SHP77 (cell line): Measurements from ENCODE around the gene EMID1.

Experiments
- DNase-seq, 2 experiments: peaks; one replicate each; lab custom pipeline; 2025; lab: John Stamatoyannopoulos, UW

The EMID1 gene

GRCh38 chr22:29205594-29206371 is at the start of gene EMID1:
Gene EMID1, plus strand, starts transcription at chr22:29205896. Its CDS starts 143 bp downstream, at chr22:29206039.
- DNase-seq = peak in 1 of 2 experiments; percentile 54

- no peak for DNase-seq
These were observed 49.7 kb upstream of the EMID1 start for GRCh38 chr22:29155966-29156365.

GRCh38 chr22:29156507-29156906 is 49.2 kb upstream of the EMID1 start:
- DNase-seq = no peak

- no peak for DNase-seq
These were observed 47.7 kb upstream of the EMID1 start for GRCh38 chr22:29157759-29158535.

GRCh38 chr22:29158546-29158945 is 47.1 kb upstream of the EMID1 start:
- no peak for DNase-seq

GRCh38 chr22:29163808-29164207 is 41.9 kb upstream of the EMID1 start:
- no peak for DNase-seq

GRCh38 chr22:29165321-29166060 is 40.2 kb upstream of the EMID1 start:
- DNase-seq = no peak

GRCh38 chr22:29166180-29166579 is 39.5 kb upstream of the EMID1 start:
- no peak for DNase-seq

GRCh38 chr22:29167032-29167911 is 38.4 kb upstream of the EMID1 start:
- no peak for DNase-seq

- no peak for DNase-seq
These were observed 34.0 kb upstream of the EMID1 start for GRCh38 chr22:29171721-29172120.

- no peak for DNase-seq
These were observed 33.5 kb upstream of the EMID1 start for GRCh38 chr22:29172216-29172615.

- DNase-seq = no peak
These were observed 30.3 kb upstream of the EMID1 start for GRCh38 chr22:29175312-29175835.

GRCh38 chr22:29183971-29184848 is 21.5 kb upstream of the EMID1 start:
- DNase-seq = no peak

GRCh38 chr22:29184849-29185490 is 20.7 kb upstream of the EMID1 start:
- DNase-seq = no peak

GRCh38 chr22:29186302-29186701 is 19.4 kb upstream of the EMID1 start:
- no peak for DNase-seq

GRCh38 chr22:29187831-29188230 is 17.9 kb upstream of the EMID1 start:
- no peak for DNase-seq

- no peak for DNase-seq
These were observed 15.6 kb upstream of the EMID1 start for GRCh38 chr22:29190051-29190450.

- DNase-seq = no peak
These were observed 14.8 kb upstream of the EMID1 start for GRCh38 chr22:29190918-29191317.

GRCh38 chr22:29193021-29193420 is 12.7 kb upstream of the EMID1 start:
- no peak for DNase-seq

GRCh38 chr22:29194184-29194583 is 11.5 kb upstream of the EMID1 start:
- DNase-seq = no peak
